Measurements from ENCODE around the gene DGKA. TPM values are rescaled to one million over a fixed set of nuclear protein-coding genes. Genes with fewer than 3 reads are reported as not detected.

The DGKA gene
- total and polyA plus RNA-seq, 2 of the 13 experiments (the other 11 are each of a cell fraction or from before 2014, with no cell fraction given): 2.4 to 5.4 TPM

DNA sequence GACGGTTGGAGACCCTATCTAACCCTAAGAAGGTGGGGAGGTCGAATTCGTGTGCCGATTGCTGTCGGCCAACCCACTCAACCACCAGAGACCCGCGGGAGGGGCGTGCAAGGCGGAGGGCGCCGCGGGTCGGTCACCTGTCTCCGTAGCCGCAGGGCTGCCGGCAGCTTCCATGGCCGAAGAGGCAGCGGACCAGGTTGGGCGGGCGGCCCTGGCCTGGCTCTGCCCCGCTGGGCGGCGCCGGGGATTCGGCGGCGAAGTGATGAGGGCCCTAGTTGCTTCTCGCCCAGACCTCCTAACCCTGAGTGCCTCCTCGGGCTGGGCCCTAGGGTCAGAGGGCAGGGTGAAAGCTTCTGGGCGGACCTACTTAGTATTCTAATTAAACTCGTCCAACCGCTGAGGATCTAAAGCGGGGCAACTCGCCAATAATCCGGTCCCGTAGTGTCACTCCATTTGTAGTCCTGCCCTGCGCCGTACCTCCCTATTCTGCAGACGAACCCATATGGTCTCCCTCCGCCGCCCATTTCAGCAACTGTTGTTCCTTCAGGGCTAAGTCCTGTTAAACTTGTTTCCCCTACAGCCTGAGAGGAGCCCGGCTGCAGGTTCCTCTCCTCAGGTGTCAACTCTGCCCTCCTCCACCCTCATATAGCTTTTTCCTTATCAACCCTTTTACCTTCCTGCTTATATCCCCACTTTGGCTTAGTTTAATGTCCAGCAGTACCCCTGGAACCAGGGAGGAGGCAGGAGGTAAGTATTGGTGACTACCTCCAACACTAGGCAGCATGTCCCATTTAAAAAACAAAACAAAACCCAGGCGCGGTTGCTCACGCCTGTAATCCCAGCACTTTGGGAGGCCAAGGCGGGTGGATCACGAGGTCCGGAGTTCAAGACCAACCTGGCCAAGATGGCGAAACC, 3.1 kb upstream of the DGKA start, which contains the start of gene PYM1 (continued):
- TF ChIP-seq ZNF577 (CRISPR knock-in tag; IDR thresholded peaks at IDR 0.05; ENCODE audit: borderline replicate concordance, low read depth) (no peak), ZNF850 (CRISPR knock-in tag; conservative IDR thresholded peaks at IDR 0.05) (no peak), SP4 (CRISPR knock-in tag; IDR thresholded peaks at IDR 0.05) (peak; percentile 85), GATAD1 (CRISPR knock-in tag; IDR thresholded peaks at IDR 0.05) (peak; percentile 50; the same call in 1 of the 2 replicates), TFDP2 (CRISPR knock-in tag; IDR thresholded peaks at IDR 0.05) (peak; percentile 6; the same call in 1 of the 2 replicates), PHF20 (CRISPR knock-in tag; IDR thresholded peaks at IDR 0.05) (0 out of 2 replicates have a peak, but pooled peaks have one; percentile 26), GLI4 (CRISPR knock-in tag; IDR thresholded peaks at IDR 0.05; ENCODE audit: borderline replicate concordance) (peak; percentile 66; the same call in 1 of the 2 replicates), TOPORS (CRISPR knock-in tag; IDR thresholded peaks at IDR 0.05) (0 out of 2 replicates have a peak, but pooled peaks have one; percentile 16), MIER3 (CRISPR knock-in tag; IDR thresholded peaks at IDR 0.05; ENCODE audit: borderline replicate concordance) (0 out of 2 replicates have a peak, but pooled peaks have one; percentile 19), NCOA2 (CRISPR knock-in tag; IDR thresholded peaks at IDR 0.05) (0 out of 2 replicates have a peak, but pooled peaks have one; percentile 18), RBM39 (IDR thresholded peaks at IDR 0.05; ENCODE audit: low read depth, low read length, poor library complexity, severe bottlenecking) (peak; percentile 45), BRD4 (CRISPR knock-in tag; IDR thresholded peaks at IDR 0.05) (0 out of 2 replicates have a peak, but pooled peaks have one; percentile 39), JDP2 (CRISPR knock-in tag; IDR thresholded peaks at IDR 0.05; ENCODE audit: borderline replicate concordance) (no peak), ZNF556 (CRISPR knock-in tag; IDR thresholded peaks at IDR 0.05; ENCODE audit: borderline replicate concordance) (0 out of 2 replicates have a peak, but pooled peaks have one; percentile 16), MTA1 (CRISPR knock-in tag; IDR thresholded peaks at IDR 0.05; ENCODE audit: borderline replicate concordance) (0 out of 2 replicates have a peak, but pooled peaks have one; percentile 15), MXI1 (IDR thresholded peaks at IDR 0.05; ENCODE audit: borderline replicate concordance, low read depth, low read length) (0 out of 3 replicates have a peak, but pooled peaks have one; percentile 41), ELF3 (CRISPR knock-in tag; IDR thresholded peaks at IDR 0.05) (peak; percentile 7), ZNF772 (CRISPR knock-in tag; IDR thresholded peaks at IDR 0.05) (peak; percentile 62), ZBED4 (CRISPR knock-in tag; IDR thresholded peaks at IDR 0.05; ENCODE audit: borderline replicate concordance) (0 out of 2 replicates have a peak, but pooled peaks have one; percentile 56), FOXA3 (CRISPR knock-in tag; IDR thresholded peaks at IDR 0.05) (0 out of 2 replicates have a peak, but pooled peaks have one; percentile 5), STAT5B (CRISPR knock-in tag; IDR thresholded peaks at IDR 0.05) (no peak), POLR2AphosphoS5 (IDR thresholded peaks at IDR 0.05; ENCODE audit: low read depth, low read length) (peak; percentile 74)
- TF ChIP-seq, protein P1, sequence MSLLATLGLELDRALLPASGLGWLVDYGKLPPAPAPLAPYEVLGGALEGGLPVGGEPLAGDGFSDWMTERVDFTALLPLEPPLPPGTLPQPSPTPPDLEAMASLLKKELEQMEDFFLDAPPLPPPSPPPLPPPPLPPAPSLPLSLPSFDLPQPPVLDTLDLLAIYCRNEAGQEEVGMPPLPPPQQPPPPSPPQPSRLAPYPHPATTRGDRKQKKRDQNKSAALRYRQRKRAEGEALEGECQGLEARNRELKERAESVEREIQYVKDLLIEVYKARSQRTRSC (CRISPR knock-in tag; IDR thresholded peaks at IDR 0.05; ENCODE audit: low read depth): 0 out of 2 replicates have a peak, but pooled peaks have one; percentile 18
